GM23248 (cell line): ENCODE measurements around the gene GRHPR.

ENCODE experiments used
- EZH2 ChIP-seq: fragments of 200-600 bp; sonication (generic); IDR thresholded peaks from 2 replicates; pipeline ENCODE4 v1.6.1; 2018; ENCODE audit warnings: antibody characterized with exemption, mild to moderate bottlenecking; ENCODE audit not compliant: insufficient read depth, poor library complexity, severe bottlenecking
- EZH2phosphoT487 ChIP-seq: fragments of 200-600 bp; sonication (generic); IDR thresholded peaks from 2 replicates; pipeline ENCODE4 v1.6.1; 2018; ENCODE audit warnings: antibody characterized with exemption, moderate library complexity, mild to moderate bottlenecking, low read depth; ENCODE audit not compliant: insufficient read depth

GRCh38 chr9:37406603-37407401, 15.7 kb upstream of the GRHPR start:
- TF ChIP-seq EZH2 (no peak), EZH2phosphoT487 (no peak)
